HFF-Myc (cell line): ENCODE measurements around the gene FILIP1L.

Source experiments
- DNase-seq: peaks from one replicate; pipeline ENCODE4 v3.0.0-alpha.2; 2011; ENCODE audit warnings: low read depth; ENCODE audit errors: extremely low read depth
- H3K4me3 ChIP-seq: replicated peaks from 2 replicates; pipeline ENCODE4 v1.5.1; 2011; ENCODE audit warnings: low read depth, mild to moderate bottlenecking, control low read depth, low read length
- TF ChIP-seq, protein P1 (sequence below): IDR thresholded peaks from 2 replicates; pipeline ENCODE4 v1.5.1; 2012; ENCODE audit warnings: mild to moderate bottlenecking, low read depth, low read length, control low read depth; ENCODE audit errors: missing control alignments

The FILIP1L gene

DNA sequence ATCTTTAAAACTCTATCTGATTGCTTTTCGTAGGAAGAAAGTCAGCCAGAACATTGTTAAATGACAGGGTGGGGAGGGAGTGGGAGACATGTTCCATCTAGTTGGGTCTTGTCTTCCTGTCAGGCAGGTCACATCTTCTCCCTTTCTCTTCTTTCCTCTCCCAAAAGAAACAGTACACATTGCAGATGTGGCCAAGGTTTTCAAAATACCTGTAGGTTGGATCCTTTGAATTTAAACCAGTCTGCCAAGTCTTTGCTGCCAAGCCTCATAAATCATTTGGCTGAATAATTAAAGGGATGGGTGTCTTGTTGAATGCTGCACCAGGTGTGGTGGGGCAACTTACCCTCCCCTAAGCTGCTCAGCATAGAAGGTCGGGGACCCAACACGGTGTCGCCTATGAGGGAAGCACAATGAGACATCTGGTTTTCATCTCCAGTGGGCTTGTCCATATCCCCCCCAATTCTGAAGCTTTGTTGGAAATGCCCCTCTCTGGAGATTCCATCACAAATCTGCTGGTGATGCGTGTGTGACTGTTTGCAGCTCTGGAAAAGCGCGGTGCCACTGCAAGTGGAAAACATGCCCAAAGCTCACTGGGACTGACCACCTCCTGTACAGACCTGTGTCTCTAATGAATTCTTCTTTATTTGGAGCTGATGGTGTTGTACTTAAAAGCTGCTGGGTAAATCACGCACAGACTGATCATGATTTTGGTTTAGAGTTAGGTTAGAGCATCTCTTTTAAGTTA is 112.6 kb downstream of the FILIP1L start:
- TF ChIP-seq, protein P1, sequence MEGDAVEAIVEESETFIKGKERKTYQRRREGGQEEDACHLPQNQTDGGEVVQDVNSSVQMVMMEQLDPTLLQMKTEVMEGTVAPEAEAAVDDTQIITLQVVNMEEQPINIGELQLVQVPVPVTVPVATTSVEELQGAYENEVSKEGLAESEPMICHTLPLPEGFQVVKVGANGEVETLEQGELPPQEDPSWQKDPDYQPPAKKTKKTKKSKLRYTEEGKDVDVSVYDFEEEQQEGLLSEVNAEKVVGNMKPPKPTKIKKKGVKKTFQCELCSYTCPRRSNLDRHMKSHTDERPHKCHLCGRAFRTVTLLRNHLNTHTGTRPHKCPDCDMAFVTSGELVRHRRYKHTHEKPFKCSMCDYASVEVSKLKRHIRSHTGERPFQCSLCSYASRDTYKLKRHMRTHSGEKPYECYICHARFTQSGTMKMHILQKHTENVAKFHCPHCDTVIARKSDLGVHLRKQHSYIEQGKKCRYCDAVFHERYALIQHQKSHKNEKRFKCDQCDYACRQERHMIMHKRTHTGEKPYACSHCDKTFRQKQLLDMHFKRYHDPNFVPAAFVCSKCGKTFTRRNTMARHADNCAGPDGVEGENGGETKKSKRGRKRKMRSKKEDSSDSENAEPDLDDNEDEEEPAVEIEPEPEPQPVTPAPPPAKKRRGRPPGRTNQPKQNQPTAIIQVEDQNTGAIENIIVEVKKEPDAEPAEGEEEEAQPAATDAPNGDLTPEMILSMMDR, result no peak
- DNase-seq, result no peak
- H3K4me3 ChIP-seq, result no peak overlapping the region

DNA sequence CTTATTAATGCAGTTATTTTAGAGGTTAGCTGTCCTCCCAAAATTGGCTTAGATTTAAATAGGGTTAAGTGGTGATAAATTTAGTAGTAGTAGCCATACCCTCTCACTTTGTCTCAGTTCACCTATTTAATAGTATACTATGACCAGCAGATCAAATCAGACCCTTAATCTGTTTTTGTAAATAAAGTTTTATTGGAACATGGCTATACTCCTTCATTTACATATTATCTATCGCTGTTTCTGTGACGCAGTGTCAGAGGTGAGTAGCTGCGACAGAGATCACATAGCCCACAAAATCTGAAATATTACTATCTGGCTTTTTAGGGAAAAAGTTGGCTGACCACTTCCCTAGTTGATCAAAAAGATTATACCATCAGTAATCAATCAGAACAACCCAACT is 113.2 kb downstream of the FILIP1L start:
- TF ChIP-seq, protein P1, result no peak
- H3K4me3 ChIP-seq, result no peak overlapping the region
- no peak for DNase-seq

DNA sequence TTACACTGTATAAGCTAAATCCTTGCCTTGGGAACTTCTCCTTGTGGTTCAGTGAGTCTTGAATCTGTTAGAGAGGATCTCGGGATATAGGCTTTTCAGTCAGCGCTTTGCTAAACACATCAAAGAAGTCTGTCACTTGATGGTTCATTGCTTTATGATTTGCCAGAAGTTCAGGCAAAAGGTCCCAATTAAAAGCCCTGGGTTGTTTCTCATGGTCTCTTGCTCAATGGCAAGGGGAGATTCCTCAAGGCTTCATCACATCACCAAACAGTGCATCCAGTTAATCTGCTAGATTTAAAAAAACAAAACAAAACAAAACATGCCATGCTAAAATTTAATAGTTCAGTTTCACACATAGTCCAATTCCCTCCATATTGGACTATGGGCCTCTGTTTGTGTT is 114.8 kb downstream of the FILIP1L start:
- no peak for DNase-seq
- H3K4me3 ChIP-seq, result no peak overlapping the region
- TF ChIP-seq, protein P1, result no peak

DNA sequence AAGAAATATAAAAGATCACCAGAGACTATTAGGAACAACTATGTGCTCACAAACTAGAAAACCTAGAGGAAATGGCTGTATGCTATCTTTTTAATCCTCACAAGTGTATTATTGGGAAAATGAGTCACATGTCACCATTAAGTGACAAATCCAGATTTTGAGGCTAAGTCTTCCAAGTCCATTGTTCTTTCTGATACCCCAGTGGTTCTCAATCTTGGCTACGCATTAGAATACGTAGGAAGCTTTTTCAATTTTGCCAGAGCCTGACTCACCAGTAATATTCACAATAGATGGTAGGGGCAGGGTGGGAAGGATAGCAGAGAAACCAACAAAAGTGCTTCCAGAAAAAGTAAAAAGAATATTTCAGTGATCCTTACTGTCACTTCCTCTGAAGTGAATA is 117.0 kb downstream of the FILIP1L start:
- H3K4me3 ChIP-seq, result no peak overlapping the region
- TF ChIP-seq, protein P1, result no peak
- no peak for DNase-seq

DNA sequence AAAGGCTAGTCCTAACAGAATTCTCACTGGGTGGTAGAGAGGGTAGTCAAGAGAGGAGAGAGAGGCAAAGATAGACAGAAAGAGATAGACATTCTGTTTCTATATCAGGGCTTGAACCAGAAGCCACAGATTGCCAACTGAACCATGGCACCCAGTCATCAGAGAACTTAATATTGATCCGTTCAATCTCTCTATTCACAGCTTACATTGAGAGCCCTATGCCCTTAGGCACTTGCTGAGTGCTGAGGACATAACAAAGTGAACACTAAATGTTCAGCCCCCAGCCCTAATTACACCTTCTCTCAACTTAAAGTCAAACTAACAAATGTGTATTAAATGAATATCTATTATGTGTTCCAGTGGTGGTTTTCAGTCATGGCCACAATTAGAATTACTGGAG is 124.1 kb downstream of the FILIP1L start:
- H3K4me3 ChIP-seq, result no peak overlapping the region
- no peak for DNase-seq
- TF ChIP-seq, protein P1, result no peak

DNA sequence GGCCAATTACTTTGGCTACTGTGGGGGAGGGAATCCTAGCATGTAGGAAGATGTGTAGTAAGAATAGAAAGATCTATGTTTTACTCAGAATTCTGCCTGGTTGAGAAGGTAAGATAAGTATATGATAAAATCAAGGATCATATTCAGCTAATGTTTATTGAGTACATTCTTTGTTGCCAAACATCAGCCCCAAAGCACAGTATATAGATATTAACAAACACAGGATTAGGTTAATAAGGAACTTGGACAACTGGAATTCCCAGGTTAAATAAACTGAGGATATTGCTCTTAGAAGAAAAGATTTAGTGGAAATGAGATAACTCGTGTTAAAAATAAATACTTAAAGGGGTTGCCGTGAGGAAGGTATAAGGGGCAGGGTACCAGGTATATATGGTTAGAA is 129.6 kb downstream of the FILIP1L start:
- DNase-seq, result no peak
- TF ChIP-seq, protein P1, result no peak
- no peak overlapping the region for H3K4me3 ChIP-seq

DNA sequence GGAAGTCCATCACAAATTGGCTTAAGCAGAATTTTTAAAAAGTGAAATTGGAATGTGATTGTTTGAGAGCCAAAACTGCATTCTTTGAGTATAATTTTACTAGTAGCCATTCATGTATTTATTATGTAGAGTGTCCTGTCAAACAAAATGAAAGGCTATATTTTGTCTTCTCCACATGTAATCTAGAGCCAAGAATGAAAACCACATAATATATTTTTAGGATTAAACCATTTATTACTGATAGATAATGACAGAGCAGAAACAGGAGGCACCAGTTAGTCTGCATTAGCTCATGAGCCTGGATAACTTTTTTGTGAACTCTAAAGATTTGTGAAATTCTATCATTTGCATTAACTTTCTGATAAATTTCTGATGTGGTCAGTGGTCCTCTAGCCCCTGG is 130.2 kb downstream of the FILIP1L start:
- no peak for DNase-seq
- TF ChIP-seq, protein P1, result no peak
- no peak overlapping the region for H3K4me3 ChIP-seq
